ACC112 (cell line): ENCODE measurements around the gene EXO5.
"Not testable (repeated sequence)": the region's sequence is repeated elsewhere in the genome, so short reads cannot be mapped to it uniquely, and the experiment has no call there.

Experiments
- H2AFZ ChIP-seq: fragments of 200-600 bp; sonication (generic); one replicate; pipeline ENCODE4 v1.6.0; 2017; ENCODE audit warnings: antibody characterized with exemption, low read length; ENCODE audit not compliant: unreplicated experiment
- H3K27ac ChIP-seq: fragments of 200-600 bp; sonication (generic); 2 replicates; pipeline ENCODE4 v1.5.1; 2014; ENCODE audit warnings: low read depth, mild to moderate bottlenecking, antibody characterized with exemption, low read length, moderate library complexity
- H3K27me3 ChIP-seq: fragments of 200-600 bp; sonication (generic); 2 replicates; pipeline ENCODE4 v1.6.1; 2014; ENCODE audit warnings: mild to moderate bottlenecking, antibody characterized with exemption, low read length, moderate library complexity, mixed read lengths; ENCODE audit not compliant: insufficient read depth
- H3K36me3 ChIP-seq: fragments of 200-600 bp; sonication (generic); 2 replicates; pipeline ENCODE4 v1.6.1; 2016; ENCODE audit warnings: mild to moderate bottlenecking, antibody characterized with exemption, low read length, moderate library complexity, mixed read lengths; ENCODE audit not compliant: insufficient read depth
- H3K4me1 ChIP-seq: fragments of 200-600 bp; sonication (generic); one replicate; pipeline ENCODE4 v1.6.1; 2016; ENCODE audit warnings: low read length, mixed read lengths; ENCODE audit not compliant: insufficient read depth, unreplicated experiment, control insufficient read depth
- H3K4me3 ChIP-seq: fragments of 200-600 bp; sonication (generic); 2 replicates; pipeline ENCODE4 v1.5.1; 2014; ENCODE audit warnings: mild to moderate bottlenecking, low read depth, low read length
- H3K79me2 ChIP-seq: fragments of 200-600 bp; sonication (generic); one replicate; pipeline ENCODE4 v1.6.0; 2016; ENCODE audit warnings: low read length; ENCODE audit not compliant: control insufficient read depth, unreplicated experiment, insufficient read depth

EXO5 gene

GRCh38 chr1:40508375-40509341, at the start of gene EXO5:
Gene EXO5, plus strand, starts transcription at chr1:40508767. Its CDS starts 5,778 bp downstream, at chr1:40514545.
- H3K4me3 ChIP-seq = peak within 1 kb of the TSS; percentile 86
- H3K4me1 ChIP-seq = peaks cover 6% of the 10 kb centered on the region
- peaks cover 20% of the 10 kb centered on the region for H3K79me2 ChIP-seq
- H3K27ac ChIP-seq = peak within 1 kb of the TSS; percentile 32; the same call in 1 of the 2 replicates
- peak within 1 kb of the TSS; percentile 72 for H2AFZ ChIP-seq
- peaks cover 31% of the 10 kb centered on the region for H3K36me3 ChIP-seq
- no peaks in the 10 kb centered on the region for H3K27me3 ChIP-seq

- no peaks in the 10 kb centered on the region for H3K79me2 ChIP-seq
- no peaks in the 10 kb centered on the region for H3K4me1 ChIP-seq
- H3K27ac ChIP-seq = no peak overlapping the region
- peaks cover 77% of the 10 kb centered on the region for H3K36me3 ChIP-seq
- H2AFZ ChIP-seq = no peak overlapping the region
- no peaks in the 10 kb centered on the region for H3K27me3 ChIP-seq
- no peak overlapping the region for H3K4me3 ChIP-seq
Observed at GRCh38 chr1:40462956-40463590, 45.5 kb upstream of the EXO5 start.

GRCh38 chr1:40469327-40469726, 39.2 kb upstream of the EXO5 start:
- no peaks in the 10 kb centered on the region for H3K4me1 ChIP-seq
- no peak overlapping the region for H3K4me3 ChIP-seq
- H3K79me2 ChIP-seq = no peaks in the 10 kb centered on the region
- H3K36me3 ChIP-seq = peaks cover 30% of the 10 kb centered on the region
- H3K27me3 ChIP-seq = no peaks in the 10 kb centered on the region
- no peak overlapping the region for H2AFZ ChIP-seq
- no peak overlapping the region for H3K27ac ChIP-seq

GRCh38 chr1:40475268-40475667, 33.3 kb upstream of the EXO5 start:
- H3K79me2 ChIP-seq = no peaks in the 10 kb centered on the region
- no peak overlapping the region for H2AFZ ChIP-seq
- H3K27ac ChIP-seq = no peak overlapping the region
- no peaks in the 10 kb centered on the region for H3K36me3 ChIP-seq
- no peak overlapping the region for H3K4me3 ChIP-seq
- H3K27me3 ChIP-seq = no peaks in the 10 kb centered on the region
- H3K4me1 ChIP-seq = peaks cover 5% of the 10 kb centered on the region

- H3K27me3 ChIP-seq = no peaks in the 10 kb centered on the region
- H3K4me1 ChIP-seq = peaks cover 5% of the 10 kb centered on the region
- 0 out of 2 replicates have a peak within 1 kb of the TSS, but pooled peaks have one; percentile 2 for H3K27ac ChIP-seq
- H3K36me3 ChIP-seq = peaks cover 9% of the 10 kb centered on the region
- H3K4me3 ChIP-seq = peak within 1 kb of the TSS; percentile 94
- H3K79me2 ChIP-seq = no peaks in the 10 kb centered on the region
- peak within 1 kb of the TSS; percentile 99 for H2AFZ ChIP-seq
Observed at GRCh38 chr1:40476924-40477677, 31.5 kb upstream of the EXO5 start, which contains the start of gene ZFP69. Gene ZFP69, plus strand, starts transcription at chr1:40477290. Its CDS starts 2,072 bp downstream, at chr1:40479362.

- no peak overlapping the region for H3K27ac ChIP-seq
- H3K4me3 ChIP-seq = peak overlapping the region; percentile 94
- no peaks in the 10 kb centered on the region for H3K79me2 ChIP-seq
- peaks cover 15% of the 10 kb centered on the region for H3K36me3 ChIP-seq
- H3K4me1 ChIP-seq = peaks cover 5% of the 10 kb centered on the region
- H3K27me3 ChIP-seq = no peaks in the 10 kb centered on the region
- H2AFZ ChIP-seq = peak overlapping the region; percentile 99
Observed at GRCh38 chr1:40477678-40478053, 30.9 kb upstream of the EXO5 start.

- no peak overlapping the region for H3K27ac ChIP-seq
- no peaks in the 10 kb centered on the region for H3K27me3 ChIP-seq
- peaks cover 18% of the 10 kb centered on the region for H3K36me3 ChIP-seq
- H3K4me1 ChIP-seq = peaks cover 5% of the 10 kb centered on the region
- peak overlapping the region; percentile 94 for H3K4me3 ChIP-seq
- no peaks in the 10 kb centered on the region for H3K79me2 ChIP-seq
- peak overlapping the region; percentile 99 for H2AFZ ChIP-seq
Observed at GRCh38 chr1:40478276-40478675, 30.3 kb upstream of the EXO5 start.

GRCh38 chr1:40479156-40479555, 29.4 kb upstream of the EXO5 start:
- H3K4me1 ChIP-seq = peaks cover 5% of the 10 kb centered on the region
- H3K27ac ChIP-seq = no peak overlapping the region
- peaks cover 23% of the 10 kb centered on the region for H3K36me3 ChIP-seq
- no peak overlapping the region for H2AFZ ChIP-seq
- no peak overlapping the region for H3K4me3 ChIP-seq
- H3K27me3 ChIP-seq = no peaks in the 10 kb centered on the region
- no peaks in the 10 kb centered on the region for H3K79me2 ChIP-seq

GRCh38 chr1:40495315-40495903, 13.2 kb upstream of the EXO5 start:
- Histone ChIP-seq H3K27ac (no peak overlapping the region), H2AFZ (no peak overlapping the region), H3K27me3 (no peaks in the 10 kb centered on the region), H3K4me3 (no peak overlapping the region), H3K4me1 (no peaks in the 10 kb centered on the region), H3K36me3 (peaks cover 70% of the 10 kb centered on the region), H3K79me2 (peaks cover 4% of the 10 kb centered on the region)

GRCh38 chr1:40502651-40503050, 5.9 kb upstream of the EXO5 start:
- H3K4me3 ChIP-seq, H3K27me3 ChIP-seq, H3K79me2 ChIP-seq, H2AFZ ChIP-seq, H3K27ac ChIP-seq, H3K4me1 ChIP-seq: not testable (repeated sequence)
- H3K36me3 ChIP-seq = peaks cover 21% of the 10 kb centered on the region
